HG03097 (cell line): ENCODE data around the gene FAM241B.

Source experiments
- ATAC-seq: cut with Tn5 transposase; IDR thresholded peaks from one replicate; pipeline ENCODE4 v1.9.1; 2021; ENCODE audit not compliant: unreplicated experiment, low FRiP score

FAM241B gene

DNA sequence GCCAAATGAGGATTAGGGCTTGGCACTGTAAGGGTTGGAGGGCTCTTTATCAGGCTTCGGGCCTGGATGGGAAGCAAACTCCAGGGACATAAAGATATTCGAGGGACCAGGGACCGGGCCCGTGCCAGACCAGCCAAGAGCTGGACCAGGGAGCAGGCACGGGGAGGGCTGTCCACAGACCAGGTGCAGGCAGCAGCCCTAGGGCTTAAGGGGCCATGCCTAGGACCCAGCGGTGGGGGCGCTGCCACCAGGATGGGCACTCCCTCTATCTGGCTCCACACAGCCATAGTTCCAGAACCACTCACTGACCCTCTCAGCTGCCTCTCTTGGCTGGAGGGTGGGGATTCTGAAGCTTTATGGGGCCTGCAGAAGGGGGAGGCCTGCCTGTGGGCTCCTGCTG lies 32.9 kb downstream of the FAM241B start:
- no peak for ATAC-seq

DNA sequence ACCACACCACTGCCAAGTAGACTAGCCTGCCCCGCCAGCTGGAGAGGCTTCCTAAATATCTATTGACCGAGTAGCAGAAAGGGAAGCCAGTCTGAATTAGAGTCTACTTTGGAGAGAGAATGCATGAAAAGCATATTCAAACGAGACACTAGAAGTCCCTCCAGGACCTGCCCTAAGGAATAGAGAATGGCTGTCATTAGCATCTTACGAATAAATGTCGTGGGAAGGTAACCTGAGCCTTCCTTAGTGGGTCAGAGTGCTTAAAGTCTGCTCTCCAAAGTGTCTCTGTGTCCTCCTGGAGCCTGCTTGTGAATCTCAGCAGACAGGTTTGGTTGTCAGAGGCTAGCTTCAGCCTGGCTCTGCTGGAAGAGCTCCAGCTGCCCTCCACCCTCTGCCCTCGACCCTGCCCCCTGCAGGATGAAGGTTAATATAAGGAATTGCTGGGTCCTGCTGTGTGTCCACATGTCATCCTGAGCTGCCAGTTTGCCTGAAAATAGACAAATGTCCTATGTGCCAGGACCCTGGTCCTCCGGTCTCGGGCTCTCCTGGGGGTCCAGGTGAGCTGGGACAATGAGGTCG lies 33.4 kb downstream of the FAM241B start:
- ATAC-seq = no peak

DNA sequence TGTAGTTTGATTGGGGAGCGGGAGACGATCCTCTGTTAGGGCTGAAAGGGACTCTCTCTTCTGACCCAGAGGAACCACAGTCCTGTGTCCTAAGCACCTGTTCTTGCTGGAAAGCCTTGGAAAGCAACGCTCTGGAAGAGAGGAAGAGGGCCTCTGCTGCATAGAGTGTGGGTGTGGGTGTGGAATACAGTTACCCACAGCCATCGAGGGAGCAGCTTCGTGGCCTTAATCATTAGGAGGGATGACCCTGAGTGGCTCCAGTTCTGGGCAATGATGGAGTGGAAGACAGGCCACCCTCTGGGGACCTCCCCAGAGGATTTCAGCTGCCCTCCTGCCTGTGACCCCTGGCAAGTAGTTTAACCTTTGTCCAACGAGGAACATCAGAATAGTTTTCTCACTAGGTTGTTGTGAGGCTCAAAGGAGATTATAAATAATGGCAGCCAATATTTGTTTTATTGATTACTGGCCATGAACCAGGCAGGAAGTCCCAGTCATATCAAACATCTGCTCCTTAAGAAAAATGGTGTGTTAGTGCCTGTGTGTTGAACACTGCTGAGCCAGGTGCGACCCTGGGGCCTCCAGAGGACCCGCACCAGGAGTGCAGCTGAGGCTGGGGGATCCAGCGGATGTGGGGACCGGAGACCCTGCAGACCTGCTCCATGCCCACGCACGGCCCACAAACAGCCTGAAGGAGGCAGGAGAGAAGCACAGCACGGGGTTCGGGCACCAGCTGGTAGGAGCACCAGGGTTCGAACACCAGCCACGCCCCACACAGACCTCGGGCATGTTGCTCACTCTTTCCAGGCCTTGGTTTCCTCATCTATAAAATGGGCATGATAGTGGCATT lies 35.6 kb downstream of the FAM241B start:
- no peak for ATAC-seq

DNA sequence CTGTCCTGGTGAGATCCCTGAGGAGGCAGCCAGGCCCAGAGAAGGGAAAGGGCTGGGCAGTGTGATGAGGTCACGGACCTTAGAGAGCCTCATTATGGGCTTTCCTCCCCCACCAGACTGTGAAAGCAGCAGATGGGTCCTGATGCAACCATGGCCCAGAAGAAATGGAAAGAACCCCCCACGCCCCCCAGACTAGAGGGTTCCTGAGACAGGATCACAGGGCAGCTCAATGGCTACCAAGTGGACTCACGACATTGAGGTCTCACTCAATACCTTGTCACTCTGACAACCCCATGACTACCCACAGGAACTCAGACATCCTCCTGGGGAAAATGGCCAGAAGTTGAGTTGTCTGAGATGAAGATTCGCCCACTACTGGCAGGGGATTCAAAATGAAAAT lies 36.7 kb downstream of the FAM241B start:
- no peak for ATAC-seq

DNA sequence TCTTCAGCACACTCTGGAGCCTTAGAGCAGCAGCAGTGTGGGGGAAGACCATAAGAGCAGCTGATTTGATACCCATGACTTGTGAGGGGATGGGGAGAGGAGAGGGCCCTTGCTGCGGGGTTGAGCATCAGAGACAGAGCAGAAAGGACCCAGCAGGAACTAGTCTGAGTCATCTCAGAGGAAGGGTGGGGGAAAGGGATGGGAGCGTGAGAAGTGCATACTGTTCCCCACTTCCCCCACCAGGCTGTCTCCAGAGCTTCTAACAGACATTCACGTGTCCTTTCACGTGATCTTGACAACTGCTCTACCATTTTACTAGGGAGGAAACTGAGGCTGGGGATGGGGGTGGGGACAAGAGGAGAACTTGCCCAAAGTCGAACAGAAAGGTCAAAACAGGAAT lies 38.7 kb downstream of the FAM241B start:
- ATAC-seq = no peak

DNA sequence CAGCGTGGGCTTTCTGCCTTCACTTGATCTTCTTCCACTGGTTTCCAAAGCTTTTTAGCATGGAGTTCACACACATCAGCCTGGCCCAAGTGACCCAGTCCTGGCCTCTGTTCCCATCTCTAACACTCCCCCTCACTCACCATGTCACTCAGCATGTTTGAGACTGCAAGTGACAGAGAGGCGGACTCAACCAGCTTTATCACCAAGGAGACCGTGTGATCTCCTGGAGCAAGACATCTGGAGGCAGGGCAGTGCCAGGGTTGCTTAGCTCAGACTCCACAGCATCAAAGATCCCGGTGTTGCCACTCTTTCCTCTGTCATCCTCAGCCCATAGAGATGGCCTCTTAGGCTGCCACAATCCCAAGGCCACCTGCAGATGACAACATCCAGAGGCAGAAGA lies 39.4 kb downstream of the FAM241B start:
- ATAC-seq = no peak

DNA sequence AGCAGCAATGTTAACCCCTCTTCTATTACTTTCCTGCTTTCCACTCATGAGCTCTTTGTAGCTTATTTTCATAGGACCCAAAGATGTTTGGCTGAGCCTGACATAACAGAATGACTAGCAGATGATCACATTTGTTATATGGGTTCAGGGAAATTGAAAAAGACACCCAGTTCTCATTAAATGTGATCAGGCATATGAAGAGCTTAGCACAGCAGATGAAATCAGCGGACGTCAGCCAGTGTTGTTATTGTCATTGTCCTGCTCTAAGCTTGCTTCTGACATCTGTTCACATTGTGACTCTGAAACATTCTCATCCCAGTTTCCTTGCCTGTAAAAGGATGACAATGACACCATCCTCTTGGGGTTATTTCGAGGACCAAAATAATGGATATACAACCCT lies 43.5 kb downstream of the FAM241B start:
- no peak for ATAC-seq

DNA sequence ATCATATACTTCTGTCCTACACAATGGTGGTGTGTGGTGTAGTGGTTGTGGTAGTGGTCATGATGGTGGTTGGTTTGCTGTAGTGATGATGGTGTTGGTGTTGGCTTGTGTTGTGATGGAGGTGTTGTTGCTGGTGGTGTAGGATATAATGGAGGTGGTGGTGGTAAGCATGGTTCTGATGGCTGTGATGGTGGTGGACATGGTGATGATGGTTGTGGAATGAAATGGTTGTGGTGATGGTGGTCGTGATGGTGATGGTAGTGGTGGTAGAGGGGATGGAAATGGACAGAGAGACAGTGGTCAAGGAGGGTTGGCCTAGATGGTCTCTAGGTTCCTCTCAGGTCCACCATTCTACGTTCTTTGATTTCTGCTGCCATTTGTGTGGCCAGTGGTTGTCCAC lies 44.7 kb downstream of the FAM241B start:
- ATAC-seq = no peak

DNA sequence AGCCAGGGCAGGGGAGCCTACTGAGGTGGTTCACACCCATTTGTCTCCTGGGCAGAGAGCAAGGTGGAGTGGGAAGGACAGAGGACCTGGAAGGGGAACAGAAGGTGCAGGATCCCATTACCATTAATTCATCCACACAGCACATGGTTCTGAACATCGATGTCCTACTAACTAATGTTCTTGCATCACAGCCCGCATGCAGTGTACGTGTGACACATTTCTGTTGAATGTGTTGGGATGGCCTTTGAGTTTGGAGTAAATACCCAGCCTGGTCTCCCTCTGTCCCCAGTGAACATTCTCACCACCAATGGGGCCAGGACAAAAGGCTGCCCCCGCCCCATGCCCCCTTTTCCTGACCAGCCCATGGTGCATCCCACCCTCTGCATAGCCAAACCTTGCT lies 46.3 kb downstream of the FAM241B start:
- ATAC-seq = no peak

DNA sequence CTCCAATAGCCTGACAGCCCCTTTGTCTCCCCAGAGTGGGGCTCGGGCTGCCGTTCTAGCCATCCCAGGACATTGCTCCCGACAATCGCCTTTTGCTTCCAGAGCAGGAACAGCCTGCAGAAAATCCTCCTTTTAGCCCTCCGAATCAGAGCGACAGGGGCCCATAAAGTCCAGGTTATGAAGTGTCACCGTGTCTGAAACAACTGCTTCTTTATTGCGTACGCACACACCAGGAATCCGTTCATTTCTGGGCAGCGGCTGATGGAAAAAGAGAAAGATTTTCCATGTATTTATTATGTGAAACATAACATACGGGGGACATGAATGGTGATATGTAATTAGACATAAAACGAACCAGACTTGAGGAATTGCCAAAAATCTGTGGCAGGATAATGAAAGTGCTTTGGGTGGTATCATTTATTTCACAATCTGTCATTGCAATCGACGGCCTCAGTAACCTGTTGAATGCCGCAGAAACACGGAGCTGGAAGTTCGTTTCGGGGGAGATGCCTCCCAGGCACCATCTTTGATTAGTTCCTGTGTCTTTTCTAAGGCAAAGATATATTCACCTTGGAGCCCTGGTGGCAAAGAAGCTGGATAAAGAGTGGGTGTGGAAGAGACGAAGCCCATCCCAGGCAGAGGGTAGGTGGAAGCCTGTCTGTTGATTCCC lies 48.1 kb downstream of the FAM241B start:
- no peak for ATAC-seq

DNA sequence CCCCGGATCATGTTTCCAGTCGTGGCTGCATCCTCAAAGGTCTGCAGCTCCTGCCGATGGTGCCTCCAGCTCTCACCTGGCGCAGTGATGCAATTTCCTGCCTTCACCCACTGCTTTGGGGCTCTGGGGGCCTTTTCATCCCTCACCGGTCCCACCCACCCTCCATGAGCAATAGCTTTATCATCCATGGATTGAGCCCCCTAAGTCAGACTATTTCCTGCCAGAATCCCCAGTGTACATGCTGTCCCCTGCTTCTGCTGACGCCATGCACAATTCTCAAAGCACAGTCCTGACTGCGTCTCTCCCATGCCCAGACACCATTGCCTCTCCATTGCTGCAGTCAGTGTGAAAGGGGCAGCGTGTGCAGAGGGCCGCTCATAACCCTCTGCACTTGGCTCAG lies 49.7 kb downstream of the FAM241B start:
- ATAC-seq = no peak

DNA sequence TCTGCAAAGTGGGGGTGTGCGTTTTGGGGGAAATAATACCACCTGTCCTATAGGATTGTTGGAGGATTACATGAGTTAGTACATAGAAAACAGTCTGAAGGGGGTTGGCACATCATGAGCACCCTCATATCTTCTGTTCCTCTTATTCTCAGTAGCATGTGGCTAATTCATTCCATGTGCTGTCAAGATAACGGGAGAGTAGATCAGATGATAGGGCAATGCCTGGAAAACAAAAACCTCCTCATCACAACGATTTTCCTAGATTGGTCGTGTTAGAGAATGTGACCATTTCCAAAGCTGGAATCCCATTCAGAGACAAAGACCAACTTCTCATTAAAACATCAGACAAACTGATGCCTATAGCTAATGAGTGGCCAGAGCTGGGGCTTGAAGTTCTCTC lies 50.6 kb downstream of the FAM241B start:
- ATAC-seq = no peak

DNA sequence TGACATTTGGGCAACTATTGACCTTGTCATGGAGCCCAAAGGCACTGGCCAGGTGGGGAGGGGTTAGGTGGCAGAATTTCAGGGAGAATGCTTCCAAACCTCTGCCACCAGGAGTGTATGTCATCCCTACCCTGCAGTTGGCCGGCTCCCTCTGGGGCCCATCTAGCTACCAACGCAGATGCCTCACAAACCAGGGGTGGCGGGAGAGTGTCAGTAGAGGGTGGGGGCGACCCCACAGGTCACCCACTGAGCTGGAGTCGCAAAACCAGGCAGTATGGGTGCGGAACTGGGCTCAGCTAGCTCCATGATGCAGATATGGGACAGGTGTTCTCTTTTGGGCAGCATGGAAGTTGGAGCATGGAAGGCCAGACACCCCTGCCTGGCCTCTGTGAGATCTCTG lies 51.4 kb downstream of the FAM241B start:
- no peak for ATAC-seq

DNA sequence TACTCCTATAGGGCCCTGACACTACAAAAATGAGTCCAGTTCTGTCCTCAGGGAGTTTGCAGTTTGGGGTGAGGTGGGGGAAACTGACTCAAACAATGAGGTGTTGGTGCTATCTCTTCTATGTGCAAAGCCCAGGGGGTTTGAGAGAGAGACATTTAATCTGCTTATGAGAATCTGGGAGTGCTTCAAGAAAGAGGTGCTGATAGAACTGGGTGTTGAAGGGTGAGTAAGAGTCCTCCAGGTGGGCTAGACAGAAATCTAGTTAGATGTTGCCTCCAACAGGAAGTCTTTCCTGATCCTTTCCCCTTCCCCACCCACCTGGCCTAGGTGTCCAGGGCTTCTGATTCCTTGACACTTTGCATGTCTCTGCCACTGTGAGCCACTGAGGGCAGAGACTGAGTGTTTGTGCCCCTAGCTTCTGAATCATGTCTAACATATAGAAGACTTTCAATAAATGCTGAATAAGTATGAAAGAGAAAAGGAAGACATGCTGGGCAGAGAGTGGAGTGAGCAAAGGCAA lies 53.0 kb downstream of the FAM241B start:
- ATAC-seq = no peak
